GM12892 (cell line): Measurements from ENCODE around the gene DKKL1.

Experiments
- DNase-seq: peaks from one replicate; pipeline ENCODE4 v3.0.0; 2011; ENCODE audit not compliant: insufficient read length
- FAIRE-seq: peaks from 2 replicates; lab custom pipeline; 2011; peaks lifted over from hg19 to GRCh38; lab: Jason Lieb, UNC
- POLR2A ChIP-seq: IDR thresholded peaks from 2 replicates; pipeline ENCODE4 v1.6.1; 2011; ENCODE audit warnings: low read depth, low read length, control low read depth
- POLR2AphosphoS5 ChIP-seq: IDR thresholded peaks from 2 replicates; pipeline ENCODE4 v1.6.1; 2011; ENCODE audit warnings: low read depth, low read length, control low read depth
- TAF1 ChIP-seq: IDR thresholded peaks from 2 replicates; pipeline ENCODE4 v1.6.1; 2011; ENCODE audit warnings: low read depth, mild to moderate bottlenecking, control low read depth, low read length, borderline replicate concordance

The DKKL1 gene

GRCh38 chr19:49415102-49415809, 51.6 kb downstream of the DKKL1 start:
- no peak for TF ChIP-seq TAF1
- TF ChIP-seq POLR2A = no peak
- no peak for TF ChIP-seq POLR2AphosphoS5
- FAIRE-seq = peak; percentile 77
- DNase-seq = no peak

GRCh38 chr19:49415810-49416200, 52.1 kb downstream of the DKKL1 start:
- TF ChIP-seq POLR2A (no peak), POLR2AphosphoS5 (no peak), TAF1 (no peak)
- FAIRE-seq = no peak
- no peak for DNase-seq

GRCh38 chr19:49417088-49417487, 53.4 kb downstream of the DKKL1 start:
- FAIRE-seq = no peak
- TF ChIP-seq TAF1 (no peak), POLR2AphosphoS5 (no peak), POLR2A (no peak)
- DNase-seq = no peak

- DNase-seq (no peak), FAIRE-seq (no peak)
- no peak for TF ChIP-seq POLR2A
Observed at GRCh38 chr19:49418511-49418910, 54.8 kb downstream of the DKKL1 start.

GRCh38 chr19:49419173-49419572, 55.5 kb downstream of the DKKL1 start:
- FAIRE-seq = no peak
- TF ChIP-seq TAF1 (no peak), POLR2AphosphoS5 (no peak), POLR2A (no peak)
- no peak for DNase-seq

- TF ChIP-seq POLR2A = no peak
- TF ChIP-seq POLR2AphosphoS5 = no peak
- TF ChIP-seq TAF1 = no peak
- DNase-seq = no peak
- no peak for FAIRE-seq
Observed at GRCh38 chr19:49420227-49420626, 56.5 kb downstream of the DKKL1 start.

- TF ChIP-seq POLR2A (no peak), POLR2AphosphoS5 (no peak), TAF1 (no peak)
- peak; percentile 61 for DNase-seq
- FAIRE-seq = no peak
Observed at GRCh38 chr19:49421039-49421877, 57.6 kb downstream of the DKKL1 start.

GRCh38 chr19:49421878-49422202, 58.2 kb downstream of the DKKL1 start:
- TF ChIP-seq TAF1 (no peak), POLR2AphosphoS5 (no peak), POLR2A (no peak)
- DNase-seq (no peak), FAIRE-seq (no peak)

GRCh38 chr19:49422407-49423070, 58.9 kb downstream of the DKKL1 start:
- no peak for DNase-seq
- TF ChIP-seq TAF1 (no peak), POLR2A (no peak), POLR2AphosphoS5 (no peak)
- FAIRE-seq = no peak

GRCh38 chr19:49423071-49423984, 59.7 kb downstream of the DKKL1 start, which contains the start of gene PTH2:
Gene PTH2 (minus strand): TSS chr19:49423441. CDS start chr19:49423339, 102 bp downstream.
- TF ChIP-seq POLR2AphosphoS5 = no peak
- TF ChIP-seq TAF1 = no peak
- DNase-seq (no peak), FAIRE-seq (no peak)

- FAIRE-seq = no peak
Observed at GRCh38 chr19:49423985-49424303, 60.3 kb downstream of the DKKL1 start.

More at GRCh38 chr19:49423985-49424303, 60.3 kb downstream of the DKKL1 start:
- TF ChIP-seq POLR2A (no peak), TAF1 (no peak), POLR2AphosphoS5 (no peak)
- DNase-seq = no peak
